Fibroblast of lung (primary cell): ENCODE data around the gene GTF2H1. TPM values are rescaled to one million over a fixed set of nuclear protein-coding genes. Genes with fewer than 3 reads are reported as not detected.
A peak's percentile ranks its signal among the peaks of the same experiment; 100 is the strongest.

Experiments
- DNase-seq, 2 donors: peaks; one replicate each; pipeline versions ENCODE4 v3.0.0 to v3.0.0-alpha.2; 2010; ENCODE audit warnings: low read depth in 2 of 2
- H2AFZ ChIP-seq: 2 replicates; pipeline ENCODE4 v1.5.1; 2012; ENCODE audit warnings: low read length, control low read depth, inconsistent platforms
- H3K27ac ChIP-seq: 2 replicates; pipeline ENCODE4 v1.5.1; 2011; ENCODE audit warnings: low read length, control low read depth; ENCODE audit not compliant: insufficient read depth
- H3K27me3 ChIP-seq: 2 replicates; pipeline ENCODE4 v1.5.1; 2011; ENCODE audit warnings: mild to moderate bottlenecking, low read length; ENCODE audit not compliant: control insufficient read depth, insufficient read depth
- H3K36me3 ChIP-seq: 2 replicates; pipeline ENCODE4 v1.5.1; 2011; ENCODE audit warnings: low read length; ENCODE audit not compliant: control insufficient read depth, insufficient read depth
- H3K4me1 ChIP-seq: 2 replicates; pipeline ENCODE4 v1.5.1; 2011; ENCODE audit warnings: low read length; ENCODE audit not compliant: control insufficient read depth, insufficient read depth; ENCODE audit errors: extremely low read depth
- H3K4me2 ChIP-seq: 2 replicates; pipeline ENCODE4 v1.5.1; 2011; ENCODE audit warnings: low read length, control low read depth; ENCODE audit not compliant: insufficient read depth; ENCODE audit errors: extremely low read depth
- H3K4me3 ChIP-seq, 4 experiments: fragments of 200-600 bp in 1 of 4; sonication (generic) in 1 of 4; replicated peaks in 1 of 4; 2 replicates each; pipeline ENCODE4 v1.5.1; 2011 to 2016; ENCODE audit warnings: low read length in 4 of 4, low read depth in 3 of 4, mild to moderate bottlenecking in 3 of 4, control low read depth in 2 of 4, inconsistent platforms in 1 of 4, mixed read lengths in 1 of 4; ENCODE audit not compliant: insufficient read depth in 1 of 4; ENCODE audit errors: control extremely low read depth in 1 of 4
- H3K79me2 ChIP-seq: 2 replicates; pipeline ENCODE4 v1.5.1; 2012; ENCODE audit warnings: mild to moderate bottlenecking, low read length, inconsistent platforms; ENCODE audit not compliant: control insufficient read depth, insufficient read depth
- H3K9ac ChIP-seq: 2 replicates; pipeline ENCODE4 v1.5.1; 2011; ENCODE audit warnings: mild to moderate bottlenecking, low read length, control low read depth; ENCODE audit not compliant: insufficient read depth
- H3K9me3 ChIP-seq: 2 replicates; pipeline ENCODE4 v1.5.1; 2012; ENCODE audit warnings: low read depth, low read length; ENCODE audit not compliant: control insufficient read depth, insufficient read depth
- H4K20me1 ChIP-seq: 2 replicates; pipeline ENCODE4 v1.5.1; 2011; ENCODE audit warnings: low read length; ENCODE audit not compliant: control insufficient read depth, insufficient read depth; ENCODE audit errors: extremely low read depth
- CTCF ChIP-seq, 2 donors: IDR thresholded peaks in 1 of 2; conservative IDR thresholded peaks in 1 of 2; 1 replicate in 1 of 2; 2 replicates in 1 of 2; pipeline ENCODE4 v1.5.1; 2011 to 2012; ENCODE audit warnings: low read length in 2 of 2, control low read depth in 1 of 2, inconsistent platforms in 1 of 2, low read depth in 1 of 2, mild to moderate bottlenecking in 1 of 2
- EZH2 ChIP-seq: IDR thresholded peaks from 2 replicates; pipeline ENCODE4 v1.5.1; 2012; ENCODE audit warnings: low read length, control low read depth, mild to moderate bottlenecking; ENCODE audit errors: missing control alignments
- polyA minus RNA-seq: library from RNA; depleted of rRNA, polyadenylated mRNA; stranded (reverse); fragments of >200 nt; gene quantifications from 2 replicates; pipeline ENCODE4 v1.2.3, GENCODE V29; 2011; ENCODE audit warnings: low replicate concordance
- polyA plus RNA-seq, 2 donors: library from polyadenylated mRNA; depleted of rRNA in 1 of 2; stranded (reverse) in 1 of 2; unstranded in 1 of 2; fragments of >200 nt; gene quantifications; 2 replicates each; pipeline ENCODE4 v1.2.1, GENCODE V29; 2011 to 2012; ENCODE audit warnings: missing spikeins in 1 of 2
- total RNA-seq: library from RNA; depleted of rRNA; stranded (reverse); fragments of >200 nt; gene quantifications from 2 replicates; pipeline ENCODE4 v1.2.1, GENCODE V29; 2014

The GTF2H1 gene
- 63.6 and 74.2 TPM in 2 replicates for total RNA-seq
- 49.7 and 56.1 TPM in 2 replicates for polyA plus RNA-seq
- polyA plus RNA-seq (2012): 37.4 and 37.5 TPM in 2 replicates
- polyA minus RNA-seq: 18.9 and 26.1 TPM in 2 replicates

DNA sequence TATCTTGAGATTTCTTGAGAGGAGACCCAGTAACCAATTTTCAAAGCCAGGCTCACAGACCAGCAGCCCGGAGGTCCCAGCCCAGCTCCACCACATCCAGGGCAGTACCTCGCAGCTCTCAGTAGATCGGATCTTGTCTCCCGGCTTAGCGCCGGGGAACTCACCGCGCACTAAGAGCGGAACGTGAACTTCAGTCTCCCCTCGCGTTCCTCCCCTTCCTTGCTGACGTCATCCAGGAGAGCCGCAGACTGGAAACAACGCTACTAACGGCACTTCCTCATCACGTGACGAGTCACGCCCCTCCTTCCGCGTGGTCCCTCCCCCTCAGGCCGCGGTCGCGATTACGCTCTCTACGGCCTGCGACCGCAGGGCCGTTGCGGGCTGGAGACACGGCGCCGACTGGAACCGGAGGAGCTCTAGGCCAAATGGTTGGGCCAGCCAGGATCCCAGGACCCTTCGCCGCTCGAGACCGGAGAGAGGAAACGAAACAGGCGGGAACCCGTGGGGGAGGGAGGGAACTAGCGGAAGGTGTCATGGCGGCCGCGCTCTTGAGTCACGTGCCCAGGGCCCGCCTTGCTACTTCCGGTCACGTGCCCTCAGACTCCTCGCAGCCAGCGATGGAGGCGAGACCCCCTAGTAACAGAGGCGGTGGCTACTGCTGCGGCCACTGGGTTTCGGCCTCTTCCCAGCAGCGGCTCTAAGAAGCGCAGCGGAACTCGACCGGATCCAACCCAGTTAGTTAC lies at the start of gene GTF2H1, which contains the start of gene HPS5:
TSS of gene GTF2H1 (plus strand) at position 599 of the 743 bp plus-strand sequence. CDS start 10,508 bp downstream, outside the sequence.
TSS of gene HPS5 (minus strand) at position 172 of the 743 bp plus-strand sequence. CDS start 4,282 bp downstream, outside the sequence.
- no peaks in the 10 kb centered on the region for H4K20me1 ChIP-seq
- H2AFZ ChIP-seq: peak within 1 kb of the TSS; percentile 96
- H3K9me3 ChIP-seq: no peaks in the 10 kb centered on the region
- DNase-seq: peak; percentile 98 to 99
- TF ChIP-seq CTCF (conservative IDR thresholded peaks at IDR 0.05 in 1 of 2, IDR thresholded peaks at IDR 0.05 in 1 of 2; ENCODE audit: low read depth in 1 of 2, low read length in 2 of 2) (no peak), EZH2 (no peak)
- H3K9ac ChIP-seq: peak within 1 kb of the TSS; percentile 100
- H3K27me3 ChIP-seq: no peaks in the 10 kb centered on the region
- peak within 1 kb of the TSS; percentile 71 to 100 (median 86) for H3K4me3 ChIP-seq
- peak within 1 kb of the TSS; percentile 100 for H3K27ac ChIP-seq
- peak within 1 kb of the TSS; percentile 81 for H3K4me2 ChIP-seq
- peaks cover 67% of the 10 kb centered on the region for H3K79me2 ChIP-seq
- H3K4me1 ChIP-seq: peaks cover 7% of the 10 kb centered on the region
- H3K36me3 ChIP-seq: no peaks in the 10 kb centered on the region

GRCh38 chr11:18277565-18278271 lies 44.6 kb upstream of the GTF2H1 start:
- Histone ChIP-seq H3K4me1 (no peaks in the 10 kb centered on the region), H3K27ac (no peak overlapping the region), H3K4me2 (no peak overlapping the region), H3K27me3 (no peaks in the 10 kb centered on the region), H3K36me3 (peaks cover 2% of the 10 kb centered on the region), H2AFZ (no peak overlapping the region), H3K9ac (no peak overlapping the region), H3K9me3 (no peaks in the 10 kb centered on the region), H3K4me3 (no peak overlapping the region), H3K79me2 (no peaks in the 10 kb centered on the region), H4K20me1 (no peaks in the 10 kb centered on the region)
- no peak for DNase-seq
- TF ChIP-seq CTCF (conservative IDR thresholded peaks at IDR 0.05 in 1 of 2, IDR thresholded peaks at IDR 0.05 in 1 of 2; ENCODE audit: low read depth in 1 of 2, low read length in 2 of 2): no peak
- TF ChIP-seq EZH2: no peak

DNA sequence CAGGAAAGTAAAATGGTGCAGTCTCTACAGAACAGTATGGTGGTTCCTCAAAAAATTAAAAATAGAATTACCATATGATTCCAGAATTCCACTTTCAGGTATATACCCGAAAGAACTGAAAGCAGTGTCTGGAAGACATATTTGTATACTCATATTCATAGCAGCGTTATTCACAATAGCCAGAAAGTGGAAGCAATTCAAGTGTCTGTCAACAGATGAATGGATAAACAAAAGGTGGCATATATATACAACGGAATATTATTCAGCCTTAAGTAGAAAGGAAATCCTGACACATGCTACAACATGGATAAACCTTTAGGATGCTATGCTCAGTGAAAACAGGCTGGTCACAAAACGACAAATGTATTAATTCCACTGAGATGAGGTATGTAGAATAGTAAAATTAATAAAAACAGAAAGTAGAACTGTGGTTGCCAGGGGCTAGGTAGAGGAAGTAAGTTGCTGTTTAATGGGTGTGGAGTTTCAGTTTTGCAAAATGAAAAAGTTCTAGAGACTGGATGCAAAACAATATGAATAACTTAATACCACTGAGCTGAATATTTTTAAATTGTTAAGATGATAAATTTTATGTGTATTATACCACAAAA lies 41.8 kb upstream of the GTF2H1 start:
- Histone ChIP-seq H3K9ac (no peak overlapping the region), H3K27ac (no peak overlapping the region), H4K20me1 (no peaks in the 10 kb centered on the region), H3K36me3 (peaks cover 2% of the 10 kb centered on the region), H3K4me2 (no peak overlapping the region), H2AFZ (no peak overlapping the region), H3K27me3 (no peaks in the 10 kb centered on the region), H3K79me2 (no peaks in the 10 kb centered on the region), H3K4me3 (no peak overlapping the region), H3K9me3 (no peaks in the 10 kb centered on the region), H3K4me1 (no peaks in the 10 kb centered on the region)
- TF ChIP-seq EZH2 (no peak), CTCF (conservative IDR thresholded peaks at IDR 0.05 in 1 of 2, IDR thresholded peaks at IDR 0.05 in 1 of 2; ENCODE audit: low read depth in 1 of 2, low read length in 2 of 2) (no peak)
- no peak for DNase-seq
